HL-60 (cell line): ENCODE measurements around the gene PDGFC.

Source experiments
- DNase-seq, 2 experiments: peaks; one replicate each; pipeline ENCODE4 v3.0.0-alpha.2; 2010 to 2020; ENCODE audit warnings: low read depth in 1 of 2, low spot score in 1 of 2
- H3K27ac ChIP-seq: fragments of 250-450 bp; sonication (Bioruptor Pico); replicated peaks from 2 replicates; pipeline ENCODE4 v1.5.1; 2020; ENCODE audit warnings: mild to moderate bottlenecking, moderate library complexity
- H3K27me3 ChIP-seq: fragments of 250-450 bp; sonication (Bioruptor Pico); 2 replicates; pipeline ENCODE4 v1.5.1; 2021; ENCODE audit warnings: mild to moderate bottlenecking, moderate library complexity; ENCODE audit not compliant: insufficient read depth, poor library complexity, severe bottlenecking
- H3K4me3 ChIP-seq: replicated peaks from 2 replicates; pipeline ENCODE4 v1.5.1; 2011; ENCODE audit warnings: mild to moderate bottlenecking, control low read depth, low read length; ENCODE audit not compliant: insufficient read depth
- CTCF ChIP-seq: IDR thresholded peaks from one replicate; pipeline ENCODE4 v1.5.1; 2011; ENCODE audit warnings: low read length, control low read depth, inconsistent platforms; ENCODE audit not compliant: insufficient read depth
- GABPA ChIP-seq: IDR thresholded peaks from 2 replicates; pipeline ENCODE4 v1.6.1; 2012; ENCODE audit warnings: low read depth
- POLR2AphosphoS5 ChIP-seq: IDR thresholded peaks from 2 replicates; pipeline ENCODE4 v1.6.1; 2012; ENCODE audit warnings: low read depth
- REST ChIP-seq: IDR thresholded peaks from 2 replicates; pipeline ENCODE4 v1.6.1; 2012; ENCODE audit warnings: low read depth; ENCODE audit not compliant: insufficient replicate concordance
- SPI1 ChIP-seq: IDR thresholded peaks from 2 replicates; pipeline ENCODE4 v1.6.1; 2012; ENCODE audit warnings: low read depth, mild to moderate bottlenecking, borderline replicate concordance

Gene PDGFC

GRCh38 chr4:156751486-156751885, 220.1 kb downstream of the PDGFC start:
- TF ChIP-seq REST = no peak
- no peak for TF ChIP-seq GABPA
- no peak for TF ChIP-seq POLR2AphosphoS5
- no peak for TF ChIP-seq CTCF
- no peak for TF ChIP-seq SPI1
- H3K27me3 ChIP-seq = no peaks in the 10 kb centered on the region
- DNase-seq = no peak
- H3K4me3 ChIP-seq = no peak overlapping the region
- no peak overlapping the region for H3K27ac ChIP-seq

GRCh38 chr4:156749426-156750403, 221.9 kb downstream of the PDGFC start:
- DNase-seq = no peak
- Histone ChIP-seq H3K4me3 (no peak overlapping the region), H3K27ac (no peak overlapping the region), H3K27me3 (no peaks in the 10 kb centered on the region)
- TF ChIP-seq SPI1 (no peak), CTCF (no peak), POLR2AphosphoS5 (no peak), REST (no peak)

GRCh38 chr4:156746111-156746510, 225.5 kb downstream of the PDGFC start:
- DNase-seq = no peak
- no peak overlapping the region for H3K4me3 ChIP-seq
- no peak overlapping the region for H3K27ac ChIP-seq
- H3K27me3 ChIP-seq = no peaks in the 10 kb centered on the region
- no peak for TF ChIP-seq GABPA
- no peak for TF ChIP-seq CTCF
- TF ChIP-seq POLR2AphosphoS5 = no peak
- no peak for TF ChIP-seq SPI1
- no peak for TF ChIP-seq REST
